HepG2 (cell line): ENCODE results near the gene TGM3. TPM values are rescaled to one million over a fixed set of nuclear protein-coding genes. Genes with fewer than 3 reads are reported as not detected.

Experiments used
- ATAC-seq: fragments of 200-7000 bp; cut with Tn5 transposase; 3 replicates; pipeline ENCODE4 v1.9.1; 2020; ENCODE audit warnings: mild to moderate bottlenecking, moderate library complexity
- BruUV-seq: library from RNA; stranded (reverse); fragments of 400-500 nt; replicated peaks from 2 replicates; lab custom pipeline; 2021; lab: Mats Ljungman, UMichigan
- CTCF ChIA-PET: fragments of 300-600 bp; formaldehyde crosslinking; extraction: SDS; loops from one replicate; lab custom pipeline; 2021; ENCODE audit warnings: low total read pairs, inconsistent platforms, low intra/inter-chr PET ratio; lab: Yijun Ruan, JAX
- POLR2A ChIA-PET: fragments of 350-600 bp; sonication (Branson Sonifier 250); formaldehyde crosslinking; loops from one replicate; lab custom pipeline; 2020; ENCODE audit warnings: antibody characterized with exemption, inconsistent platforms; lab: Yijun Ruan, JAX
- DNase-seq: peaks from one replicate; pipeline ENCODE4 v3.0.0-alpha.2; 2015; ENCODE audit warnings: low spot score
- FAIRE-seq: peaks from 3 replicates; lab custom pipeline; 2011; peaks lifted over from hg19 to GRCh38; lab: Jason Lieb, UNC
- H2AFZ ChIP-seq: one replicate; pipeline ENCODE4 v1.6.1; 2011; ENCODE audit warnings: low read length, inconsistent platforms
- H3K27ac ChIP-seq: fragments of 300-600 bp; 3 replicates; pipeline ENCODE4 v1.8.0; 2011; ENCODE audit warnings: mixed run types, mild to moderate bottlenecking, mixed read lengths, low read length, inconsistent platforms; ENCODE audit not compliant: insufficient read depth; ENCODE audit errors: extremely low read length
- H3K27me3 ChIP-seq, 2 experiments: fragments of 200-600 bp in 1 of 2; 2 replicates in 1 of 2; 3 replicates in 1 of 2; pipeline versions ENCODE4 v1.6.0 to v1.8.0; 2011; ENCODE audit warnings: low read length in 2 of 2, mild to moderate bottlenecking in 2 of 2, moderate library complexity in 2 of 2, inconsistent platforms in 1 of 2; ENCODE audit not compliant: insufficient read depth in 2 of 2, control insufficient read depth in 1 of 2
- H3K36me3 ChIP-seq, 2 experiments: fragments of 200-600 bp in 1 of 2; replicated peaks in 1 of 2; 2 replicates in 1 of 2; 3 replicates in 1 of 2; pipeline versions ENCODE4 v1.5.1 to v1.8.0; 2011; ENCODE audit warnings: low read length in 2 of 2, inconsistent platforms in 1 of 2; ENCODE audit not compliant: insufficient read depth in 2 of 2, control insufficient read depth in 1 of 2
- H3K4me1 ChIP-seq: 2 replicates; pipeline ENCODE4 v1.5.1; 2012; ENCODE audit warnings: low read length, inconsistent platforms; ENCODE audit not compliant: insufficient read depth
- H3K4me2 ChIP-seq: 2 replicates; pipeline ENCODE4 v1.6.0; 2011; ENCODE audit warnings: low read depth, low read length, inconsistent platforms
- H3K4me3 ChIP-seq, 3 experiments: fragments of 200-600 bp in 1 of 3; sonication (generic), shearing (Covaris generic) in 1 of 3; replicated peaks in 1 of 3; 2 replicates each; pipeline ENCODE4 v1.5.1; 2011 to 2016; ENCODE audit warnings: low read length in 3 of 3, inconsistent platforms in 2 of 3, low read depth in 2 of 3, mild to moderate bottlenecking in 2 of 3, control low read depth in 1 of 3, mixed read lengths in 1 of 3; ENCODE audit not compliant: insufficient read depth in 1 of 3
- H3K79me2 ChIP-seq: one replicate; pipeline ENCODE4 v1.6.1; 2011; ENCODE audit warnings: low read length, inconsistent platforms; ENCODE audit not compliant: insufficient read depth
- H3K9ac ChIP-seq: 2 replicates; pipeline ENCODE4 v1.6.0; 2011; ENCODE audit warnings: mild to moderate bottlenecking, low read depth, low read length, inconsistent platforms; ENCODE audit not compliant: insufficient read depth
- H3K9me3 ChIP-seq: 2 replicates; pipeline ENCODE4 v1.5.1; 2012; ENCODE audit warnings: mild to moderate bottlenecking, low read length
- H4K20me1 ChIP-seq: 2 replicates; pipeline ENCODE4 v1.6.0; 2011; ENCODE audit warnings: inconsistent platforms, mild to moderate bottlenecking, low read length, moderate library complexity; ENCODE audit not compliant: insufficient read depth
- HDAC1 ChIP-seq: sonication (generic); formaldehyde crosslinking; IDR thresholded peaks from 2 replicates; pipeline ENCODE4 v1.5.1; 2020; ENCODE audit warnings: mild to moderate bottlenecking, missing genetic modification reagents
- MAFF ChIP-seq: IDR thresholded peaks from 2 replicates; pipeline ENCODE4 v1.6.1; 2011; ENCODE audit warnings: low read depth, low read length, improper control_type of control experiment
- MAFK ChIP-seq, 2 experiments: IDR thresholded peaks in 1 of 2; conservative IDR thresholded peaks in 1 of 2; 2 replicates each; pipeline ENCODE4 v1.6.1; 2011; ENCODE audit warnings: improper control_type of control experiment in 2 of 2, low read length in 2 of 2
- NFE2L2 ChIP-seq: fragments of 150-350 bp; IDR thresholded peaks from 2 replicates; pipeline ENCODE4 v1.6.1; 2014; ENCODE audit warnings: low read length
- TBL1XR1 ChIP-seq: fragments of 150-350 bp; IDR thresholded peaks from 2 replicates; pipeline ENCODE4 v1.6.1; 2014; ENCODE audit warnings: borderline replicate concordance, low read length; ENCODE audit not compliant: partially characterized antibody
- XBP1 ChIP-seq: sonication (generic); formaldehyde crosslinking; IDR thresholded peaks from 2 replicates; pipeline ENCODE4 v1.5.0; 2020; ENCODE audit warnings: missing genetic modification reagents
- ZFP82 ChIP-seq: sonication (generic); formaldehyde crosslinking; IDR thresholded peaks from 2 replicates; pipeline ENCODE4 v1.5.1; 2020; ENCODE audit warnings: mild to moderate bottlenecking, missing genetic modification reagents, borderline replicate concordance
- ZNF552 ChIP-seq: sonication (generic); formaldehyde crosslinking; IDR thresholded peaks from 2 replicates; pipeline ENCODE4 v1.9.0; 2022; ENCODE audit warnings: missing genetic modification reagents, mild to moderate bottlenecking, borderline replicate concordance
- ZNF652 ChIP-seq: IDR thresholded peaks from 2 replicates; pipeline ENCODE4 v1.6.1; 2016; ENCODE audit warnings: low read depth, borderline replicate concordance
- WGBS: methylation state at CpG from one replicate; pipeline ENCODE4 v1.1.6; 2017; ENCODE audit warnings: low lambda C conversion rate; 5-methylcytosine and 5-hydroxymethylcytosine counted together
- in situ Hi-C: cut with HindIII; loops from 2 replicates; pipeline ENCODE4 v1.10.0; 2017; ENCODE audit warnings: low pct_unique_long_range_greater_than_20kb; ENCODE audit not compliant: extremely low pct_ligation_motif_present
- intact Hi-C: fragments of 100-400 bp; cut with micrococcal nuclease; formaldehyde crosslinking; loops from one replicate; pipeline ENCODE4 v1.10.0; 2022; ENCODE audit not compliant: unreplicated experiment
- polyA plus RNA-seq, 8 experiments: library from polyadenylated mRNA; depleted of rRNA in 3 of 8; stranded (reverse) in 7 of 8; unstranded in 1 of 8; fragments of >200 nt; fragmentation: Illumina TruSeq in 4 of 8; extraction: Trizol in 4 of 8; gene quantifications; 2 replicates each; pipeline versions ENCODE4 v1.2.1 to v1.2.3, GENCODE V29; 2011 to 2016; ENCODE audit warnings: low read depth in 4 of 8, missing spikeins in 1 of 8, mixed read lengths in 1 of 8; ENCODE audit not compliant: insufficient read depth in 1 of 8
- total RNA-seq, 5 experiments: library from RNA; depleted of rRNA; stranded (reverse); fragments of >200 nt; fragmentation: Illumina TruSeq; extraction: Trizol; gene quantifications; 2 replicates each; pipeline ENCODE4 v1.2.3, GENCODE V29; 2016; ENCODE audit warnings: low read depth in 1 of 5
- TF ChIP-seq, protein P1 (sequence below): sonication (generic); formaldehyde crosslinking; IDR thresholded peaks from 2 replicates; pipeline ENCODE4 v1.4.0; 2020; ENCODE audit warnings: missing genetic modification reagents

The TGM3 gene
- total and polyA plus RNA-seq, 2 of the 13 experiments (the other 11 are each of a cell fraction or from before 2014, with no cell fraction given), result not detected

DNA sequence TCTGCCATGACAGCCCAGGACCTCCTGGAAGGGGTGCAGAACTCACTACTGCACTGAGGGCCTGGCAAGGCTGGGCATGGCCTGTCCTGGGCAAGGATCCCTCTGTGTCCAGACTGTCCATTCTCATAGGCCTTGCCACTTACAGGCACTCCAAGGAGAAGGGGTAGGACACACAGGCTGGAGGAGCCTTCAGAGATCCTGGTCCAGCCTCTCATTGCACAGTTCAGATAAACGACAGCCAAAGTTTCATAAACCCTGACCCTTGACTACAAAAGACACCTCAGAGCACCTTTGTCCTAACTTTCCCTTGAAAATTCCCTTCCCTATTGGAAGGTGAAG lies 19.6 kb downstream of the TGM3 start (continued):
- TF ChIP-seq TBL1XR1, result no peak
- no peak for TF ChIP-seq HDAC1 (CRISPR knock-in tag)
- TF ChIP-seq ZNF552 (CRISPR knock-in tag), result no peak

DNA sequence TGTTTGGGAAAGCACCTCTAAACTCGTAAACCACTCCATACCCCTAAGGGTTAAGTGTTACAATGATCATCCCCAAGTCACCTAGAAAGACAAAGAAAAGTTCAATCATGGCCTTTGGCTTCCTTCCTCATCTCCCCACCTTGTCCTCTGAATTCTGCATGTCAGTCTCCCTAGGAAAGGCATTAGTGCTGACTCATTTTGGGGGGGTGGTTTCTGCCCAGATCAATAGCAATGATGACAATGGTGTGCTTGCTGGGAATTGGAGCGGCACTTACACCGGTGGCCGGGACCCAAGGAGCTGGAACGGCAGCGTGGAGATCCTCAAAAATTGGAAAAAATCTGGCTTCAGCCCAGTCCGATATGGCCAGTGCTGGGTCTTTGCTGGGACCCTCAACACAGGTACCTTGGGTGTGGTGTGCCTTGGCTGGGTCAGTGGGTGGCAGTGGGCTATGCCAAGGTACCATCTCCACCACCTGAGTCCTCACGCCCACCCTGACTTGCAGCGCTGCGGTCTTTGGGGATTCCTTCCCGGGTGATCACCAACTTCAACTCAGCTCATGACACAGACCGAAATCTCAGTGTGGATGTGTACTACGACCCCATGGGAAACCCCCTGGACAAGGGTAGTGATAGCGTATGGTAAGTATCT lies 21.2 kb downstream of the TGM3 start:
- H3K79me2 ChIP-seq, result no peaks in the 10 kb centered on the region
- ChIA-PET POLR2A (no interaction called here), CTCF (no interaction called here)
- no peak for DNase-seq
- 77% methylated on average over 14 of the region's 14 CpGs for WGBS
- intact Hi-C loops (no loop called here), in situ Hi-C loops (no loop called here)
- TF ChIP-seq NFE2L2, result peak; percentile 70; the same call in 1 of the 2 replicates
- no peak for TF ChIP-seq ZFP82 (CRISPR knock-in tag)
- TF ChIP-seq, protein P1, sequence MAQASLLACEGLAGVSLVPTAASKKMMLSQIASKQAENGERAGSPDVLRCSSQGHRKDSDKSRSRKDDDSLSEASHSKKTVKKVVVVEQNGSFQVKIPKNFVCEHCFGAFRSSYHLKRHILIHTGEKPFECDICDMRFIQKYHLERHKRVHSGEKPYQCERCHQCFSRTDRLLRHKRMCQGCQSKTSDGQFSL (CRISPR knock-in tag), result 0 out of 2 replicates have a peak, but pooled peaks have one; percentile 12
- TF ChIP-seq MAFF, result 0 out of 2 replicates have a peak, but pooled peaks have one; percentile 21
- TF ChIP-seq MAFK (conservative IDR thresholded peaks at IDR 0.05 in 1 of 2, IDR thresholded peaks at IDR 0.05 in 1 of 2; ENCODE audit: low read length in 2 of 2), result peak in 1 of 2 experiments; percentile 47; a peak in 1 of 4 replicates
- no peak for TF ChIP-seq ZNF652 (CRISPR knock-in tag)
- no peak for TF ChIP-seq XBP1 (CRISPR knock-in tag)
- H3K36me3 ChIP-seq, result no peaks in the 10 kb centered on the region
- peaks cover 3 to 9% of the 10 kb centered on the region in 2 experiments; a peak in 2 of 5 replicates for H3K27me3 ChIP-seq
- H3K27ac ChIP-seq, result no peak overlapping the region
- no peak overlapping the region for H3K9ac ChIP-seq
- H3K4me1 ChIP-seq, result peaks cover 12% of the 10 kb centered on the region
- no peaks in the 10 kb centered on the region for H3K9me3 ChIP-seq
- no TSS peak for BruUV-seq
- no peaks in the 10 kb centered on the region for H4K20me1 ChIP-seq
- H3K4me2 ChIP-seq, result no peak overlapping the region
- no peak overlapping the region for H2AFZ ChIP-seq
- FAIRE-seq, result no peak
- ATAC-seq, result no peak
- no peak overlapping the region for H3K4me3 ChIP-seq
